GM23338 (cell line): Measurements from ENCODE around the gene ADGRG1. TPM values are rescaled to one million over a fixed set of nuclear protein-coding genes. Genes with fewer than 3 reads are reported as not detected.

Experiments
- ATAC-seq: fragments of 200-7000 bp; cut with Tn5 transposase; 3 replicates; pipeline ENCODE4 v1.9.1; 2020
- DNase-seq: peaks from one replicate; pipeline ENCODE4 v3.0.0-alpha.2; 2015; ENCODE audit warnings: low spot score
- H2AFZ ChIP-seq: fragments of 200-600 bp; sonication (generic); 2 replicates; pipeline ENCODE4 v1.8.0; 2016; ENCODE audit warnings: antibody characterized with exemption, mild to moderate bottlenecking, moderate library complexity
- H3F3A ChIP-seq: fragments of 200-600 bp; sonication (generic); replicated peaks from 2 replicates; pipeline ENCODE4 v1.8.0; 2017; ENCODE audit warnings: antibody characterized with exemption, mixed run types, low read depth
- H3K27ac ChIP-seq: fragments of 200-600 bp; sonication (generic); 2 replicates; pipeline ENCODE4 v1.6.1; 2016; ENCODE audit warnings: low read depth
- H3K27me3 ChIP-seq: fragments of 200-600 bp; sonication (generic); 2 replicates; pipeline ENCODE4 v1.8.0; 2016; ENCODE audit warnings: mild to moderate bottlenecking, mixed run types, moderate library complexity; ENCODE audit not compliant: insufficient read depth
- H3K36me3 ChIP-seq: fragments of 200-600 bp; sonication (generic); 2 replicates; pipeline ENCODE4 v1.8.0; 2016; ENCODE audit warnings: mild to moderate bottlenecking; ENCODE audit not compliant: insufficient read depth
- H3K4me1 ChIP-seq: fragments of 200-600 bp; sonication (generic); 2 replicates; pipeline ENCODE4 v1.8.0; 2016; ENCODE audit warnings: mild to moderate bottlenecking, moderate library complexity; ENCODE audit not compliant: insufficient read depth
- H3K4me2 ChIP-seq: fragments of 200-600 bp; sonication (generic); 2 replicates; pipeline ENCODE4 v1.7.1; 2017; ENCODE audit warnings: mixed run types
- H3K4me3 ChIP-seq: fragments of 200-600 bp; sonication (generic); 2 replicates; pipeline ENCODE4 v1.6.1; 2016; ENCODE audit warnings: mixed run types
- H3K79me2 ChIP-seq: fragments of 200-600 bp; sonication (generic); replicated peaks from 2 replicates; pipeline ENCODE4 v1.8.0; 2017; ENCODE audit warnings: mild to moderate bottlenecking; ENCODE audit not compliant: insufficient read depth
- H3K9me2 ChIP-seq: fragments of 200-600 bp; sonication (generic); 2 replicates; pipeline ENCODE4 v1.8.0; 2017; ENCODE audit not compliant: insufficient read depth
- H4K20me1 ChIP-seq: fragments of 200-600 bp; sonication (generic); replicated peaks from 2 replicates; pipeline ENCODE4 v1.8.0; 2017; ENCODE audit warnings: mild to moderate bottlenecking; ENCODE audit not compliant: insufficient read depth
- H3K27ac Mint-ChIP-seq: 2 replicates; pipeline ENCODE4 v1.8.0; 2020; ENCODE audit warnings: inconsistent platforms, mild to moderate bottlenecking, moderate library complexity, mixed read lengths
- H3K27me3 Mint-ChIP-seq: 3 replicates; pipeline ENCODE4 v1.8.0; 2022; ENCODE audit warnings: low read depth, mild to moderate bottlenecking, moderate library complexity, mixed read lengths, inconsistent platforms; ENCODE audit not compliant: insufficient read depth, poor library complexity
- H3K36me3 Mint-ChIP-seq: 3 replicates; pipeline ENCODE4 v1.8.0; 2021; ENCODE audit warnings: low read depth, mild to moderate bottlenecking, inconsistent platforms, moderate library complexity, mixed read lengths
- H3K4me1 Mint-ChIP-seq: 3 replicates; pipeline ENCODE4 v1.8.0; 2020; ENCODE audit warnings: mild to moderate bottlenecking, inconsistent platforms, mixed read lengths
- H3K4me3 Mint-ChIP-seq: 3 replicates; pipeline ENCODE4 v1.8.0; 2021; ENCODE audit warnings: moderate library complexity, mild to moderate bottlenecking, inconsistent platforms, mixed read lengths
- H3K9me3 Mint-ChIP-seq: 3 replicates; pipeline ENCODE4 v1.8.0; 2020; ENCODE audit warnings: moderate library complexity, mild to moderate bottlenecking, inconsistent platforms, mixed read lengths
- CTCF ChIP-seq, 2 experiments: fragments of 200-600 bp in 1 of 2; sonication (generic) in 1 of 2; conservative IDR thresholded peaks; 2 replicates each; pipeline versions ENCODE4 v1.5.1 to v1.6.1; 2016 to 2017; ENCODE audit warnings: antibody characterized with exemption in 2 of 2, low read depth in 2 of 2, mild to moderate bottlenecking in 2 of 2, moderate library complexity in 1 of 2
- EZH2 ChIP-seq: fragments of 200-600 bp; sonication (generic); IDR thresholded peaks from one replicate; pipeline ENCODE4 v1.8.0; 2017; ENCODE audit warnings: antibody characterized with exemption, mild to moderate bottlenecking, low read depth; ENCODE audit not compliant: unreplicated experiment
- JUNB ChIP-seq: IDR thresholded peaks from one replicate; pipeline ENCODE4 v1.6.1; 2016; ENCODE audit warnings: antibody characterized with exemption; ENCODE audit not compliant: unreplicated experiment
- POLR2AphosphoS5 ChIP-seq: IDR thresholded peaks from 2 replicates; pipeline ENCODE4 v1.6.1; 2016; ENCODE audit warnings: antibody characterized with exemption, low read depth
- REST ChIP-seq: IDR thresholded peaks from one replicate; pipeline ENCODE4 v1.6.1; 2018; ENCODE audit warnings: antibody characterized with exemption; ENCODE audit not compliant: unreplicated experiment
- ZNF114 ChIP-seq: fragments of 250-450 bp; sonication (Bioruptor Pico); IDR thresholded peaks from 2 replicates; pipeline ENCODE4 v1.5.0; 2020; ENCODE audit warnings: mild to moderate bottlenecking, moderate library complexity
- ZNF462 ChIP-seq: fragments of 250-450 bp; sonication (Bioruptor Pico); IDR thresholded peaks from 2 replicates; pipeline ENCODE4 v1.5.0; 2020; ENCODE audit warnings: mild to moderate bottlenecking, moderate library complexity
- polyA plus RNA-seq: library from polyadenylated mRNA; unstranded; fragments of >200 nt; fragmentation: Nextera tagmentation; extraction: Ambion mirVana; gene quantifications from 2 replicates; pipeline ENCODE4 v1.2.1, GENCODE V29; 2016
- total RNA-seq: library from RNA; depleted of rRNA; stranded (reverse); fragments of >200 nt; shearing (Covaris generic); gene quantifications from 2 replicates; pipeline ENCODE4 v1.2.3, GENCODE V29; 2014

Gene ADGRG1
- total and polyA plus RNA-seq, 2 experiments from 2014 or later, result 0.14 to 0.47 TPM

GRCh38 chr16:57637020-57637419, 8.6 kb downstream of the ADGRG1 start (continued):
- no peak for TF ChIP-seq REST
- no peak for TF ChIP-seq ZNF114
- TF ChIP-seq EZH2, result no peak

- Mint-ChIP-seq H3K4me3 (no peak overlapping the region), H3K9me3 (no peaks in the 10 kb centered on the region), H3K4me1 (peaks cover 8% of the 10 kb centered on the region; the same call in 2 of the 3 replicates), H3K36me3 (no peaks in the 10 kb centered on the region), H3K27ac (no peak overlapping the region), H3K27me3 (peaks cover 16% of the 10 kb centered on the region)
- no peaks in the 10 kb centered on the region for H3K27me3 ChIP-seq
- no peak overlapping the region for H3K4me2 ChIP-seq
- H3K27ac ChIP-seq, result no peak overlapping the region
- H3K4me1 ChIP-seq, result no peaks in the 10 kb centered on the region; the same call in 1 of the 2 replicates
- no peaks in the 10 kb centered on the region for H4K20me1 ChIP-seq
- no peak overlapping the region for H2AFZ ChIP-seq
- H3K9me2 ChIP-seq, result no peaks in the 10 kb centered on the region
- TF ChIP-seq CTCF (conservative IDR thresholded peaks at IDR 0.05; ENCODE audit: low read depth in 2 of 2), result no peak
- no peak for TF ChIP-seq ZNF462 (CRISPR knock-in tag)
- TF ChIP-seq POLR2AphosphoS5, result no peak
- TF ChIP-seq JUNB, result no peak
- no peak for TF ChIP-seq REST
- H3K4me3 ChIP-seq, result no peak overlapping the region
- H3K79me2 ChIP-seq, result no peaks in the 10 kb centered on the region
- no peaks in the 10 kb centered on the region for H3K36me3 ChIP-seq
- no peaks in the 10 kb centered on the region for H3F3A ChIP-seq
- no peak for DNase-seq
- ATAC-seq, result peak; percentile 26; the same call in 2 of the 3 replicates
Measured at GRCh38 chr16:57637424-57637823, 9.0 kb downstream of the ADGRG1 start.
